OCI-LY1 (cell line): ENCODE results near the gene SERPINA5.

Experiments
- CTCF ChIP-seq: fragments of 200-600 bp; sonication (generic), shearing (Covaris generic); IDR thresholded peaks from 2 replicates; pipeline ENCODE4 v1.5.1; 2017; ENCODE audit warnings: mild to moderate bottlenecking, antibody characterized with exemption, low read length, moderate library complexity, mixed read lengths
- EZH2 ChIP-seq: fragments of 200-600 bp; sonication (generic), shearing (Covaris generic); IDR thresholded peaks from 2 replicates; pipeline ENCODE4 v1.8.0; 2017; ENCODE audit warnings: borderline replicate concordance, mixed run types, mild to moderate bottlenecking, antibody characterized with exemption, low read length, moderate library complexity, mixed read lengths

- TF ChIP-seq CTCF = no peak
- TF ChIP-seq EZH2 = no peak
Observed at GRCh38 chr14:94632305-94632590, 51.0 kb downstream of the SERPINA5 start.
